GM19099 (cell line): ENCODE results near the gene FAM107B.

Source experiments
- POLR2A ChIP-seq: IDR thresholded peaks from 3 replicates; pipeline ENCODE4 v1.6.1; 2011; ENCODE audit warnings: low read depth; ENCODE audit not compliant: insufficient read length; ENCODE audit errors: extremely low read depth

The FAM107B gene

GRCh38 chr10:14562218-14563075 is 212.2 kb downstream of the FAM107B start:
- no peak for TF ChIP-seq POLR2A

DNA sequence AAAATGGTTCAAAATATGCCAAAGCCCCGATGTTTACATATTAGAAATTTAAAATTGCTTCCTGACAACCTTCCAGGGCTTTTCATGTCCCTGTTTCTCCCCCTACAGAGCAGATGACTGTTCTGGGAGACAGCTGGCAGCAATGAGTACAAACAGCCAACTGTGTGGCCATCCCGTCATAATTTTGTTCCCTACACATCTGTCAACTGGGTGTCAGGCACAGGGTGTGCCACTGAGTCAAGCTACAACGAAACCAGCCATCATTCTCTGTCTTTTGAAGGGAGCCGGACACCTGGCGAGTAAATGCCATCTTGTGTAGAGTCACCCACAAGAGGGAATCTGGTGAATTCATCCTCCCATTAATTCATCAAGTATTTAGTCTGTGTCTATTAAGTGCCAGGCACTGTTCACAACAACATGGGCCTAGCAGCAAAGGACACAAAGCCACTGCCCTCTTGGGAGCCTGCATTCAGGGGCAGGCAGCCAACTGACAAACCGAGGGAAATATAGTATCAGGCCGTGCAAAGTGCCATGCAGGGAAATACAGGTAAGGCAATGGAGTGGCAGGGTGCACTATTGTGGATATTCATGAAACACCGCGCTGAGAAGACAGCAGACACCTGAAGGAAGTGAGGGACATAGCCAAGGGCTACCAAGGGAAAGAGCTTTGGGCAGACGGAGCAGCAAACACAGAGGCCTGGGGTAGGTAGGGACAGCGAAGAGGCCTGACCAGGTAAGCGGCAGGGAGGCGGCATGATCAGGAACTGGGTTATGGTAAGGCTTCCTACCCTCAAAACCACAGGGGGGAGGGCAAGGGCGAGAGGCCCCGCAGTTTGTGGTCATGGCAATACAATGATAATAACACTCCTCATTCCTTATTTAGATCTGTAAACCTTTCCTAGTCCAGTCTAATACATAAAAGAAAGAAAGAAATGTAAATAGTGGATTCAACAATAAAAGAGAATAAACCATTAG is 213.6 kb downstream of the FAM107B start:
- no peak for TF ChIP-seq POLR2A

DNA sequence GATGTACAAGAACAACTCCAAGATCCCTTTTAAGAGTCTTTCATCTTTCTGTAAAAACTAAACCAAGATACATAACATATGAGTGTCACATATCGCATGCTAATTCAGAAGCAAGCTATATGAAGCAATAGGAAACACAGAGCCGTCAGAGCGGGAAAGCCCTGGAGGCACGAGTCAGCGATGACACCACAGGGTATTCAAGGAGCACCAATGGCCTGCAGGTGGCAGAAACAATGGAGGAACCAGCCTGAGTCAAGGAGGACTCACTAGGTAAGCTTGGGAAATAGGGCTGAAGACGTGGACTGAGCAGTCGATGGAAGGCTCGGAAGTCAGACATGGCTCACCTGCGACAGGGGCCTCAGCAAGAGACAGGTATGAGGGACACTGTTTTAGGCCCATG is 214.4 kb downstream of the FAM107B start:
- TF ChIP-seq POLR2A, result no peak

GRCh38 chr10:14558025-14558424 is 216.7 kb downstream of the FAM107B start:
- TF ChIP-seq POLR2A, result no peak

DNA sequence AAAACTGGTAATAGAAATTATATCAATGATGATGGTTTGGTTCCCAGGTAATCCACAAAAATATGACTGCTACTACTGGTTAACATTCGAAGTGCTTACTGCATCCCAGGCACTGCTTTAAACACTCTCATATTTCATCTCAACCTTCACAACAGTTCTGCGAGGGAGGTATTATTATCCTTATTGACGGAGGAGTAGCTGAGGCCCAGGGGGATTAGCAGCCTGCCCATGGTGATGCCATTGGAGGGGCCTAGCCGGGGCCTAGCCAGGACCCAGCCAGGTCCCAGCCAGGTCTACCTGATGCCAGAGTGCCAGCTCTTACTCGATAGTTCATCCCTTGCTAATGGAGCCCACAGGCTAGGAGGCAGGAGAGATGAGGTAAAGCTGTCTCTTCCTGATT is 217.1 kb downstream of the FAM107B start:
- no peak for TF ChIP-seq POLR2A

GRCh38 chr10:14556285-14556956 is 218.3 kb downstream of the FAM107B start:
- no peak for TF ChIP-seq POLR2A

GRCh38 chr10:14555807-14556206 is 218.9 kb downstream of the FAM107B start:
- TF ChIP-seq POLR2A, result no peak

- TF ChIP-seq POLR2A, result no peak
Measured at GRCh38 chr10:14554491-14555205, 220.0 kb downstream of the FAM107B start.

DNA sequence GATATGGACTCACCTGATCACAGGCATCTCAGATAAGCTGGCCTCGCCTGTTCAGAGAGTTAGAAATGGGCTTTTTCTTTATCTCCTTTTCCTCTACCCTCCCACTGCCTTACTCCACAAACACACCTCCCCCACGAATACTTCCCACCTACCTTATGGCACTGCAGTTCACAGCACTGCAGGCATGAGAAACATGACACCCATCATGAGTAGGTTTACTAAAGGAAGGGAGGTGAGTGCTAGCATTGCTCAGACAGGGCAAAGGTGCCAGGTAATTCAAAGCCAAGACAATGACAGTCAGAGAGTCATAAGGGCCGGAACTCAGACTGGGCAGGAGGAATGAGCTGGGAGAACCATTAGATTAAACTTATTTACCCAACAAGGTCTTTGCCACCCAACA is 220.6 kb downstream of the FAM107B start:
- no peak for TF ChIP-seq POLR2A

DNA sequence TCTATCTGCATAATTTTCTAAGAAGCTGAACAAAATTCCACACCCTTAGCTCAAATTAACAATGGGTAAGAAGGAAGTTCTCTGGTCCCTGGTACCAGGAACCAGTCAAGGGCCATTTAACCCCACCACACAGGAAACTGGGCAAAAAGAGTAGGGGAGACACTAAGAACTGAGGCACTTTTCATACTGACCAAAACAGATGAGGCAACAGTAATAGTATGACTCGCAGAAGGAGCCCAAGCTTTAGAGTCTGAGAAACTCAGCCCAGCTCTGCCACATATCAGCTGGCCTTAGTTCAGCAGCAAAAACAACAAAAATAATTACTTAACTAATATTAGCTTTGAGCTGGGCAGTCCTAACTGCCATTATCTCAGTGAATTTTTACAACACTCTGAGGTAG is 221.2 kb downstream of the FAM107B start:
- no peak for TF ChIP-seq POLR2A

- TF ChIP-seq POLR2A, result no peak
Measured at GRCh38 chr10:14552015-14552414, 222.7 kb downstream of the FAM107B start.

GRCh38 chr10:14550471-14550981 is 224.2 kb downstream of the FAM107B start:
- no peak for TF ChIP-seq POLR2A

DNA sequence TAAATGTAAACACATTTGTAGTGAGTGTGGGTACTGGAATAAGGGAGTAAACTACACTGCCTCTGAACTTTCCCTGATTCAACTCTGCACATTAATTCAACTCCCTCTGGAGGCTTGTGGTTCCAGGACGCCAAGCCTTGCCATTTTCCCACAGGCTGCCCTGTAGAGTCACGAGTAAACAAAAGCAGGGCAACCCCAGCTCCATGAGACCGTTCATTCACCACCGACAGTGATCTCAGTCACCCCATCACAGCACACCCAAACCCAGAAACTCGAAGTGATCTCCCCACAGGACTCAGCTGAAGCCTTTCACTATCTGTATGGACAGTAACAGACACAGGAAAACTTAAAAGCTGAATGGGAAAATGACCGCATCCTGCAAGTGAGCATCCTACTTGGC is 225.2 kb downstream of the FAM107B start:
- no peak for TF ChIP-seq POLR2A

GRCh38 chr10:14548970-14549369 is 225.7 kb downstream of the FAM107B start:
- TF ChIP-seq POLR2A, result no peak
